Endothelial cell of umbilical vein (primary cell): ENCODE measurements around the gene CDH11. TPM values are rescaled to one million over a fixed set of nuclear protein-coding genes. Genes with fewer than 3 reads are reported as not detected.

ENCODE experiments used
- BruUV-seq: library from RNA; stranded (reverse); fragments of 400-500 nt; replicated peaks from 2 replicates; lab custom pipeline; 2021; lab: Mats Ljungman, UMichigan
- CTCF ChIA-PET: fragments of 300-600, 350-600 bp; sonication (Branson Sonifier 250); formaldehyde crosslinking; loops from one replicate; lab custom pipeline; 2021; ENCODE audit warnings: antibody characterized with exemption, inconsistent platforms; lab: Charles Lee
- POLR2A ChIA-PET: fragments of 300-600, 350-600 bp; sonication (Branson Sonifier 250); formaldehyde crosslinking; loops from one replicate; lab custom pipeline; 2021; ENCODE audit warnings: antibody characterized with exemption, inconsistent platforms; lab: Charles Lee
- DNase-seq: peaks from one replicate; pipeline ENCODE4 v3.0.0-alpha.2; 2011; ENCODE audit warnings: low read depth, low spot score
- FAIRE-seq: peaks from 2 replicates; lab custom pipeline; 2011; peaks lifted over from hg19 to GRCh38; lab: Jason Lieb, UNC
- H2AFZ ChIP-seq: 2 replicates; pipeline ENCODE4 v1.6.0; 2012; ENCODE audit warnings: low read depth, low read length, control low read depth, inconsistent platforms
- H3K27ac ChIP-seq: 2 replicates; pipeline ENCODE4 v1.5.1; 2011; ENCODE audit warnings: low read depth, mild to moderate bottlenecking, control low read depth, low read length, moderate library complexity; ENCODE audit not compliant: insufficient read depth
- H3K27me3 ChIP-seq, 2 experiments: 2 replicates each; pipeline versions ENCODE4 v1.6.0 to v1.6.1; 2011; ENCODE audit warnings: low read length in 2 of 2, mixed read lengths in 1 of 2; ENCODE audit not compliant: control insufficient read depth in 2 of 2, insufficient read depth in 2 of 2
- H3K36me3 ChIP-seq, 2 experiments: 2 replicates in 1 of 2; 3 replicates in 1 of 2; pipeline ENCODE4 v1.5.1; 2011; ENCODE audit warnings: low read length in 2 of 2, mild to moderate bottlenecking in 1 of 2, moderate library complexity in 1 of 2; ENCODE audit not compliant: control insufficient read depth in 2 of 2, insufficient read depth in 2 of 2; ENCODE audit errors: extremely low read depth in 1 of 2
- H3K4me1 ChIP-seq: 3 replicates; pipeline ENCODE4 v1.5.1; 2011; ENCODE audit warnings: mild to moderate bottlenecking, low read length; ENCODE audit not compliant: control insufficient read depth, insufficient read depth; ENCODE audit errors: extremely low read depth
- H3K4me2 ChIP-seq: 2 replicates; pipeline ENCODE4 v1.6.1; 2011; ENCODE audit warnings: low read length, control low read depth, mixed read lengths; ENCODE audit not compliant: insufficient read depth
- H3K4me3 ChIP-seq, 3 experiments: fragments of 200-600 bp in 1 of 3; sonication (generic), shearing (Covaris generic) in 1 of 3; replicated peaks in 1 of 3; 2 replicates each; pipeline ENCODE4 v1.5.1; 2011 to 2016; ENCODE audit warnings: control low read depth in 3 of 3, low read length in 3 of 3, mild to moderate bottlenecking in 2 of 3, inconsistent platforms in 1 of 3, low read depth in 1 of 3, moderate library complexity in 1 of 3; ENCODE audit not compliant: insufficient read depth in 1 of 3
- H3K79me2 ChIP-seq: 2 replicates; pipeline ENCODE4 v1.6.0; 2012; ENCODE audit warnings: low read length, inconsistent platforms; ENCODE audit not compliant: control insufficient read depth, insufficient read depth
- H3K9ac ChIP-seq: replicated peaks from 2 replicates; pipeline ENCODE3; 2011; ENCODE audit warnings: low read length, control low read depth; ENCODE audit not compliant: insufficient read depth; ENCODE audit errors: extremely low read depth
- H3K9me1 ChIP-seq: replicated peaks from 3 replicates; pipeline ENCODE4 v1.6.0; 2011; ENCODE audit warnings: mild to moderate bottlenecking, low read length; ENCODE audit not compliant: control insufficient read depth, insufficient read depth; ENCODE audit errors: extremely low read depth
- H3K9me3 ChIP-seq: replicated peaks from 2 replicates; pipeline ENCODE4 v1.5.1; 2012; ENCODE audit warnings: low read length, inconsistent platforms; ENCODE audit not compliant: control insufficient read depth, insufficient read depth
- H4K20me1 ChIP-seq: replicated peaks from 2 replicates; pipeline ENCODE3; 2011; ENCODE audit warnings: mild to moderate bottlenecking, low read length; ENCODE audit not compliant: control insufficient read depth, insufficient read depth; ENCODE audit errors: extremely low read depth
- EZH2 ChIP-seq: IDR thresholded peaks from 2 replicates; pipeline ENCODE4 v1.6.1; 2012; ENCODE audit warnings: borderline replicate concordance, low read depth, mild to moderate bottlenecking, moderate library complexity, low read length, inconsistent platforms; ENCODE audit not compliant: severe bottlenecking
- FOS ChIP-seq: IDR thresholded peaks from 2 replicates; pipeline ENCODE4 v1.6.1; 2011; ENCODE audit warnings: mild to moderate bottlenecking, low read length, moderate library complexity, borderline replicate concordance; ENCODE audit not compliant: insufficient read depth
- GATA2 ChIP-seq: IDR thresholded peaks from 2 replicates; pipeline ENCODE4 v1.7.0; 2011; ENCODE audit warnings: low read depth, mild to moderate bottlenecking, moderate library complexity, mixed read lengths, low read length; ENCODE audit not compliant: insufficient read length, insufficient read depth
- JUN ChIP-seq: IDR thresholded peaks from 2 replicates; pipeline ENCODE4 v1.6.1; 2011; ENCODE audit warnings: borderline replicate concordance, low read depth; ENCODE audit not compliant: insufficient read length, insufficient read depth
- MYC ChIP-seq: IDR thresholded peaks from one replicate; pipeline ENCODE4 v1.6.1; 2011; ENCODE audit warnings: mild to moderate bottlenecking, low read depth, low read length
- POLR2A ChIP-seq: IDR thresholded peaks from 2 replicates; pipeline ENCODE4 v1.6.1; 2012; ENCODE audit warnings: low read depth, mild to moderate bottlenecking, control low read depth, low read length
- POLR2AphosphoS5 ChIP-seq: IDR thresholded peaks from 2 replicates; pipeline ENCODE4 v1.6.1; 2012; ENCODE audit warnings: low read depth, mild to moderate bottlenecking, control low read depth, low read length, moderate library complexity; ENCODE audit not compliant: insufficient read depth
- dilution Hi-C: fragments of 300-500 bp; cut with MboI; formaldehyde crosslinking; loops from one replicate; pipeline ENCODE4 v1.15.0; 2019; ENCODE audit warnings: low sequenced_read_pairs; ENCODE audit not compliant: extremely low pct_ligation_motif_present
- intact Hi-C: fragments of 100-400 bp; cut with micrococcal nuclease; formaldehyde crosslinking; loops from one replicate; pipeline ENCODE4 v1.10.0; 2022
- polyA plus RNA-seq, 4 experiments: library from polyadenylated mRNA; depleted of rRNA in 3 of 4; stranded (reverse) in 3 of 4; unstranded in 1 of 4; fragments of >200 nt; gene quantifications; 2 replicates each; pipeline versions ENCODE4 v1.2.1 to v1.2.3, GENCODE V29; 2011 to 2012; ENCODE audit warnings: missing spikeins in 1 of 4
- total RNA-seq: library from RNA; stranded (reverse); gene quantifications from 2 replicates; pipeline ENCODE4 v1.2.3, GENCODE V29; 2021
- TF ChIP-seq, protein P1 (sequence below), 2 donors: IDR thresholded peaks; 1 replicate in 1 of 2; 2 replicates in 1 of 2; pipeline ENCODE4 v1.5.1; 2011; ENCODE audit warnings: low read length in 2 of 2, mild to moderate bottlenecking in 2 of 2, moderate library complexity in 2 of 2, control low read depth in 1 of 2, inconsistent platforms in 1 of 2, low read depth in 1 of 2; ENCODE audit not compliant: insufficient read depth in 1 of 2; ENCODE audit errors: extremely low read depth in 1 of 2
- TF ChIP-seq, protein P2 (sequence below): IDR thresholded peaks from 2 replicates; pipeline ENCODE4 v1.6.1; 2011; ENCODE audit not compliant: insufficient read depth, insufficient read length

The CDH11 gene
- total and polyA plus RNA-seq, 2 donors (not counting 3 experiments of a cell fraction or from before 2014, with no cell fraction given), result 30.4 to 32.7 TPM

DNA sequence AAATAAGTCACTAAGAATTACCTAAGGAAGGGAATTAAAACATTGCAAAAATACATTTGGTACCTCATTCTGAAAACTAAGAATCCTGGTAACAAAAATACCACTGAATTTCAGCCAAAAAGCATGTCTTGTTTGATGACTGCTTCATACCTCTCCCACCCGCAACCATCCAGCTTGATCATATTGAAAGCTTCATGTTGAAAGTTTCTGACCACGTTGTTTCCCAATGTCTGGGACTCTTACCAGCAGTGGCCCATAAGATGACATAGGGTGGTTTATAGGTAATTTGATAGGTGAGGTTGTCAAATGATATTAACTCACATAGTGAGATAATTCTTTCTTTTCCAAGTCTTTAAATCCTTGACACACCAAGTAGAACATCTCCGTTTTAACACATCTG is 139.3 kb downstream of the CDH11 start:
- H3K4me3 ChIP-seq, result no peak overlapping the region
- intact Hi-C loops, result loop anchor here (5.0 kb wide), 1 partner anchor 585 kb away; no protein-coding TSS in a partner anchor
- no peak overlapping the region for H3K4me2 ChIP-seq
- no peaks in the 10 kb centered on the region for H4K20me1 ChIP-seq
- no peaks in the 10 kb centered on the region for H3K79me2 ChIP-seq
- H2AFZ ChIP-seq, result no peak overlapping the region
- dilution Hi-C loops, result no loop called here
- H3K9ac ChIP-seq, result no peak overlapping the region
- no peaks in the 10 kb centered on the region for H3K27me3 ChIP-seq
- FAIRE-seq (no peak), DNase-seq (no peak)
- CTCF ChIA-PET, result no interaction called here
- no peaks in the 10 kb centered on the region for H3K9me1 ChIP-seq
- no peaks in the 10 kb centered on the region for H3K4me1 ChIP-seq
- BruUV-seq, result no TSS peak
- TF ChIP-seq POLR2AphosphoS5, result no peak
- no peak for TF ChIP-seq MYC
- TF ChIP-seq FOS, result no peak
- no peak for TF ChIP-seq EZH2
- no peak for TF ChIP-seq GATA2
- TF ChIP-seq, protein P1, sequence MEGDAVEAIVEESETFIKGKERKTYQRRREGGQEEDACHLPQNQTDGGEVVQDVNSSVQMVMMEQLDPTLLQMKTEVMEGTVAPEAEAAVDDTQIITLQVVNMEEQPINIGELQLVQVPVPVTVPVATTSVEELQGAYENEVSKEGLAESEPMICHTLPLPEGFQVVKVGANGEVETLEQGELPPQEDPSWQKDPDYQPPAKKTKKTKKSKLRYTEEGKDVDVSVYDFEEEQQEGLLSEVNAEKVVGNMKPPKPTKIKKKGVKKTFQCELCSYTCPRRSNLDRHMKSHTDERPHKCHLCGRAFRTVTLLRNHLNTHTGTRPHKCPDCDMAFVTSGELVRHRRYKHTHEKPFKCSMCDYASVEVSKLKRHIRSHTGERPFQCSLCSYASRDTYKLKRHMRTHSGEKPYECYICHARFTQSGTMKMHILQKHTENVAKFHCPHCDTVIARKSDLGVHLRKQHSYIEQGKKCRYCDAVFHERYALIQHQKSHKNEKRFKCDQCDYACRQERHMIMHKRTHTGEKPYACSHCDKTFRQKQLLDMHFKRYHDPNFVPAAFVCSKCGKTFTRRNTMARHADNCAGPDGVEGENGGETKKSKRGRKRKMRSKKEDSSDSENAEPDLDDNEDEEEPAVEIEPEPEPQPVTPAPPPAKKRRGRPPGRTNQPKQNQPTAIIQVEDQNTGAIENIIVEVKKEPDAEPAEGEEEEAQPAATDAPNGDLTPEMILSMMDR (IDR thresholded peaks at IDR 0.05; ENCODE audit: extremely low read depth in 1 of 2, insufficient read depth in 1 of 2, low read depth in 1 of 2, low read length in 2 of 2), result no peak
- TF ChIP-seq, protein P2, sequence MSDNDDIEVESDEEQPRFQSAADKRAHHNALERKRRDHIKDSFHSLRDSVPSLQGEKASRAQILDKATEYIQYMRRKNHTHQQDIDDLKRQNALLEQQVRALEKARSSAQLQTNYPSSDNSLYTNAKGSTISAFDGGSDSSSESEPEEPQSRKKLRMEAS, result no peak
- TF ChIP-seq JUN, result no peak
- TF ChIP-seq POLR2A, result no peak
- H3K36me3 ChIP-seq, result peaks cover 0 to 2% of the 10 kb centered on the region in 2 experiments
- H3K27ac ChIP-seq, result no peak overlapping the region
- H3K9me3 ChIP-seq, result no peaks in the 10 kb centered on the region
- POLR2A ChIA-PET, result no interaction called here
